HepG2 (cell line): ENCODE results near the gene VEPH1. TPM values are rescaled to one million over a fixed set of nuclear protein-coding genes. Genes with fewer than 3 reads are reported as not detected.

Source experiments
- ATAC-seq: fragments of 200-7000 bp; cut with Tn5 transposase; 3 replicates; pipeline ENCODE4 v1.9.1; 2020; ENCODE audit warnings: mild to moderate bottlenecking, moderate library complexity
- BruUV-seq: library from RNA; stranded (reverse); fragments of 400-500 nt; replicated peaks from 2 replicates; lab custom pipeline; 2021; lab: Mats Ljungman, UMichigan
- CTCF ChIA-PET: fragments of 300-600 bp; formaldehyde crosslinking; extraction: SDS; loops from one replicate; lab custom pipeline; 2021; ENCODE audit warnings: low total read pairs, inconsistent platforms, low intra/inter-chr PET ratio; lab: Yijun Ruan, JAX
- POLR2A ChIA-PET: fragments of 350-600 bp; sonication (Branson Sonifier 250); formaldehyde crosslinking; loops from one replicate; lab custom pipeline; 2020; ENCODE audit warnings: antibody characterized with exemption, inconsistent platforms; lab: Yijun Ruan, JAX
- DNase-seq: peaks from one replicate; pipeline ENCODE4 v3.0.0-alpha.2; 2015; ENCODE audit warnings: low spot score
- FAIRE-seq: peaks from 3 replicates; lab custom pipeline; 2011; peaks lifted over from hg19 to GRCh38; lab: Jason Lieb, UNC
- H2AFZ ChIP-seq: one replicate; pipeline ENCODE4 v1.6.1; 2011; ENCODE audit warnings: low read length, inconsistent platforms
- H3K27ac ChIP-seq: fragments of 300-600 bp; 3 replicates; pipeline ENCODE4 v1.8.0; 2011; ENCODE audit warnings: mixed run types, mild to moderate bottlenecking, mixed read lengths, low read length, inconsistent platforms; ENCODE audit not compliant: insufficient read depth; ENCODE audit errors: extremely low read length
- H3K27me3 ChIP-seq, 2 experiments: fragments of 200-600 bp in 1 of 2; 2 replicates in 1 of 2; 3 replicates in 1 of 2; pipeline versions ENCODE4 v1.6.0 to v1.8.0; 2011; ENCODE audit warnings: low read length in 2 of 2, mild to moderate bottlenecking in 2 of 2, moderate library complexity in 2 of 2, inconsistent platforms in 1 of 2; ENCODE audit not compliant: insufficient read depth in 2 of 2, control insufficient read depth in 1 of 2
- H3K36me3 ChIP-seq, 2 experiments: fragments of 200-600 bp in 1 of 2; replicated peaks in 1 of 2; 2 replicates in 1 of 2; 3 replicates in 1 of 2; pipeline versions ENCODE4 v1.5.1 to v1.8.0; 2011; ENCODE audit warnings: low read length in 2 of 2, inconsistent platforms in 1 of 2; ENCODE audit not compliant: insufficient read depth in 2 of 2, control insufficient read depth in 1 of 2
- H3K4me1 ChIP-seq: 2 replicates; pipeline ENCODE4 v1.5.1; 2012; ENCODE audit warnings: low read length, inconsistent platforms; ENCODE audit not compliant: insufficient read depth
- H3K4me2 ChIP-seq: 2 replicates; pipeline ENCODE4 v1.6.0; 2011; ENCODE audit warnings: low read depth, low read length, inconsistent platforms
- H3K4me3 ChIP-seq, 3 experiments: fragments of 200-600 bp in 1 of 3; sonication (generic), shearing (Covaris generic) in 1 of 3; replicated peaks in 1 of 3; 2 replicates each; pipeline ENCODE4 v1.5.1; 2011 to 2016; ENCODE audit warnings: low read length in 3 of 3, inconsistent platforms in 2 of 3, low read depth in 2 of 3, mild to moderate bottlenecking in 2 of 3, control low read depth in 1 of 3, mixed read lengths in 1 of 3; ENCODE audit not compliant: insufficient read depth in 1 of 3
- H3K79me2 ChIP-seq: one replicate; pipeline ENCODE4 v1.6.1; 2011; ENCODE audit warnings: low read length, inconsistent platforms; ENCODE audit not compliant: insufficient read depth
- H3K9ac ChIP-seq: 2 replicates; pipeline ENCODE4 v1.6.0; 2011; ENCODE audit warnings: mild to moderate bottlenecking, low read depth, low read length, inconsistent platforms; ENCODE audit not compliant: insufficient read depth
- H3K9me3 ChIP-seq: 2 replicates; pipeline ENCODE4 v1.5.1; 2012; ENCODE audit warnings: mild to moderate bottlenecking, low read length
- H4K20me1 ChIP-seq: 2 replicates; pipeline ENCODE4 v1.6.0; 2011; ENCODE audit warnings: inconsistent platforms, mild to moderate bottlenecking, low read length, moderate library complexity; ENCODE audit not compliant: insufficient read depth
- CCDC6 ChIP-seq: sonication (generic); formaldehyde crosslinking; IDR thresholded peaks from 2 replicates; pipeline ENCODE4 v1.8.1; 2022; ENCODE audit warnings: mild to moderate bottlenecking, missing genetic modification reagents, moderate library complexity
- MAFF ChIP-seq: IDR thresholded peaks from 2 replicates; pipeline ENCODE4 v1.6.1; 2011; ENCODE audit warnings: low read depth, low read length, improper control_type of control experiment
- MAFK ChIP-seq, 2 experiments: IDR thresholded peaks in 1 of 2; conservative IDR thresholded peaks in 1 of 2; 2 replicates each; pipeline ENCODE4 v1.6.1; 2011; ENCODE audit warnings: improper control_type of control experiment in 2 of 2, low read length in 2 of 2
- RFXAP ChIP-seq: sonication (generic); formaldehyde crosslinking; IDR thresholded peaks from 2 replicates; pipeline ENCODE4 v1.4.0; 2020; ENCODE audit warnings: missing genetic modification reagents, borderline replicate concordance
- STAT6 ChIP-seq: sonication (generic); formaldehyde crosslinking; IDR thresholded peaks from 2 replicates; pipeline ENCODE4 v1.4.0; 2020; ENCODE audit warnings: missing genetic modification reagents, mild to moderate bottlenecking, borderline replicate concordance
- WGBS: methylation state at CpG from one replicate; pipeline ENCODE4 v1.1.6; 2017; ENCODE audit warnings: low lambda C conversion rate; 5-methylcytosine and 5-hydroxymethylcytosine counted together
- in situ Hi-C: cut with HindIII; loops from 2 replicates; pipeline ENCODE4 v1.10.0; 2017; ENCODE audit warnings: low pct_unique_long_range_greater_than_20kb; ENCODE audit not compliant: extremely low pct_ligation_motif_present
- intact Hi-C: fragments of 100-400 bp; cut with micrococcal nuclease; formaldehyde crosslinking; loops from one replicate; pipeline ENCODE4 v1.10.0; 2022; ENCODE audit not compliant: unreplicated experiment
- polyA plus RNA-seq, 8 experiments: library from polyadenylated mRNA; depleted of rRNA in 3 of 8; stranded (reverse) in 7 of 8; unstranded in 1 of 8; fragments of >200 nt; fragmentation: Illumina TruSeq in 4 of 8; extraction: Trizol in 4 of 8; gene quantifications; 2 replicates each; pipeline versions ENCODE4 v1.2.1 to v1.2.3, GENCODE V29; 2011 to 2016; ENCODE audit warnings: low read depth in 4 of 8, missing spikeins in 1 of 8, mixed read lengths in 1 of 8; ENCODE audit not compliant: insufficient read depth in 1 of 8
- total RNA-seq, 5 experiments: library from RNA; depleted of rRNA; stranded (reverse); fragments of >200 nt; fragmentation: Illumina TruSeq; extraction: Trizol; gene quantifications; 2 replicates each; pipeline ENCODE4 v1.2.3, GENCODE V29; 2016; ENCODE audit warnings: low read depth in 1 of 5

The VEPH1 gene
- total and polyA plus RNA-seq, 2 of the 13 experiments (the other 11 are each of a cell fraction or from before 2014, with no cell fraction given) = not detected

GRCh38 chr3:157220211-157220610, 283.0 kb downstream of the VEPH1 start (continued):
- TF ChIP-seq STAT6 (CRISPR knock-in tag) = no peak
- TF ChIP-seq CCDC6 = no peak

- DNase-seq (no peak), FAIRE-seq (no peak), ATAC-seq (no peak)
- Histone ChIP-seq H3K27ac (no peak overlapping the region), H3K27me3 (no peaks in the 10 kb centered on the region), H4K20me1 (no peaks in the 10 kb centered on the region), H3K4me1 (no peaks in the 10 kb centered on the region), H3K4me3 (no peak overlapping the region), H3K79me2 (no peaks in the 10 kb centered on the region), H3K36me3 (no peaks in the 10 kb centered on the region), H3K4me2 (no peak overlapping the region), H3K9ac (no peak overlapping the region), H2AFZ (no peak overlapping the region), H3K9me3 (no peaks in the 10 kb centered on the region)
- ChIA-PET CTCF (no interaction called here), POLR2A (no interaction called here)
- intact Hi-C loops (no loop called here), in situ Hi-C loops (no loop called here)
- WGBS = 11% methylated on average over 3 of the region's 3 CpGs
- no TSS peak for BruUV-seq
- no peak for TF ChIP-seq RFXAP (CRISPR knock-in tag)
- 0 out of 2 replicates have a peak, but pooled peaks have one; percentile 30 for TF ChIP-seq MAFF
- peak; percentile 36 to 67; a peak in 2 of 4 replicates for TF ChIP-seq MAFK (conservative IDR thresholded peaks at IDR 0.05 in 1 of 2, IDR thresholded peaks at IDR 0.05 in 1 of 2; ENCODE audit: low read length in 2 of 2)
These were observed 284.0 kb downstream of the VEPH1 start for GRCh38 chr3:157219215-157219614.

Other genes starting within 250 kb of the VEPH1 start
- not detected in 2 replicates for gene PTX3, start 66.6 kb downstream of the VEPH1 start, total RNA-seq (2016; rRNA removed; fragmentation: Illumina TruSeq; extraction: Trizol)
- gene PTX3, start 66.6 kb downstream of the VEPH1 start, polyA plus RNA-seq (2011; rRNA removed) = not detected in 2 replicates